Caco-2 (cell line): Measurements from ENCODE around the gene ACOXL. TPM values are rescaled to one million over a fixed set of nuclear protein-coding genes. Genes with fewer than 3 reads are reported as not detected.

Experiments used
- BruUV-seq: library from RNA; stranded (reverse); fragments of 400-500 nt; replicated peaks from 2 replicates; lab custom pipeline; 2021; lab: Mats Ljungman, UMichigan
- CTCF ChIA-PET: fragments of 300-600 bp; sonication (Branson Sonifier 250); formaldehyde crosslinking; loops from one replicate; lab custom pipeline; 2022; ENCODE audit warnings: antibody characterized with exemption; lab: Charles Lee
- POLR2A ChIA-PET: fragments of 300-600 bp; sonication (Branson Sonifier 250); formaldehyde crosslinking; loops from one replicate; lab custom pipeline; 2022; ENCODE audit warnings: antibody characterized with exemption; lab: Charles Lee
- DNase-seq, 2 experiments: peaks; one replicate each; pipeline versions ENCODE4 v3.0.0 to v3.0.0-alpha.2; 2020 to 2022
- H3K27me3 ChIP-seq: replicated peaks from 2 replicates; pipeline ENCODE4 v1.6.0; 2011; ENCODE audit warnings: low read length; ENCODE audit not compliant: control insufficient read depth, insufficient read depth
- H3K36me3 ChIP-seq: 2 replicates; pipeline ENCODE4 v1.5.1; 2011; ENCODE audit warnings: low read length; ENCODE audit not compliant: control insufficient read depth, insufficient read depth
- H3K4me1 ChIP-seq: fragments of 250-450 bp; sonication (Bioruptor Pico); 2 replicates; pipeline ENCODE4 v1.5.1; 2020; ENCODE audit warnings: mild to moderate bottlenecking
- H3K4me3 ChIP-seq: 2 replicates; pipeline ENCODE4 v1.5.1; 2011; ENCODE audit warnings: low read depth, mild to moderate bottlenecking, control low read depth, low read length
- H3K9me3 ChIP-seq: fragments of 250-450 bp; sonication (Bioruptor Pico); 2 replicates; pipeline ENCODE4 v1.5.1; 2020; ENCODE audit warnings: mild to moderate bottlenecking, moderate library complexity
- H3K27ac Mint-ChIP-seq: one replicate; pipeline ENCODE4 v1.8.0; 2022; ENCODE audit warnings: mixed read lengths; ENCODE audit not compliant: unreplicated experiment
- H3K27me3 Mint-ChIP-seq: one replicate; pipeline ENCODE4 v1.8.0; 2022; ENCODE audit warnings: mixed read lengths; ENCODE audit not compliant: insufficient read depth, unreplicated experiment
- H3K36me3 Mint-ChIP-seq: one replicate; pipeline ENCODE4 v1.8.0; 2022; ENCODE audit warnings: mild to moderate bottlenecking, mixed read lengths; ENCODE audit not compliant: insufficient read depth, unreplicated experiment
- H3K4me1 Mint-ChIP-seq: one replicate; pipeline ENCODE4 v1.8.0; 2022; ENCODE audit warnings: low read depth, mixed read lengths; ENCODE audit not compliant: unreplicated experiment
- H3K4me3 Mint-ChIP-seq: one replicate; pipeline ENCODE4 v1.8.0; 2022; ENCODE audit warnings: mild to moderate bottlenecking, moderate library complexity, mixed read lengths; ENCODE audit not compliant: unreplicated experiment
- H3K9me3 Mint-ChIP-seq: one replicate; pipeline ENCODE4 v1.8.0; 2022; ENCODE audit warnings: mixed read lengths; ENCODE audit not compliant: unreplicated experiment
- intact Hi-C: fragments of 100-400 bp; cut with micrococcal nuclease; formaldehyde crosslinking; loops from one replicate; pipeline ENCODE4 v1.10.0; 2022; ENCODE audit not compliant: unreplicated experiment
- total RNA-seq: library from RNA; stranded (reverse); gene quantifications from 2 replicates; pipeline ENCODE4 v1.2.3, GENCODE V29; 2022
- TF ChIP-seq, protein P1 (sequence below), 2 experiments: fragments of 200-600 bp in 1 of 2; IDR thresholded peaks; 1 replicate in 1 of 2; 2 replicates in 1 of 2; pipeline versions ENCODE4 v1.5.1 to v1.8.0; 2011 to 2022; ENCODE audit warnings: antibody characterized with exemption in 1 of 2, control low read depth in 1 of 2, inconsistent platforms in 1 of 2, low read depth in 1 of 2, low read length in 1 of 2, mild to moderate bottlenecking in 1 of 2, moderate library complexity in 1 of 2; ENCODE audit not compliant: insufficient read depth in 1 of 2, severe bottlenecking in 1 of 2, unreplicated experiment in 1 of 2

Gene ACOXL
- total RNA-seq, 1 experiment from 2014 or later: 2.6 TPM

DNA sequence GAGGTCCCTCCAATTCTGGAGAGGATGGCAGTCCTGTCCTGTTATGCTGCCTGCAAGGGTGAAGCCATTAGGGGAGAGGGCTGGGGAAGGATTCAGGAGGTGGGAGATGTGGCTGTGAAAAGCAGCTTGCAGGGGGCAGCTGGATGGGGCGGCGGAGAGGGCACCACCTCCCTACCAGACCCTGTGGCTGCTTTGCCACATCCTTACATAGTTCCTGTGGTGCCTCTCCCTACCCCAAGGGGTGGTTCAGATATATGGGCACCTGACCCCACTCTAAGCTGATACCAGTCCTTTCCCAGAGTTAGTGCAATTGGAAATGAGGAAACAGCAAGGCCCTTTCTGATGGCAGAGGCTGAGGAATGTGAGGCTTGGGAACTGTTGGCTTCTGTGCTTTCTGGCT lies 6.1 kb upstream of the ACOXL start:
- Histone ChIP-seq H3K4me1 (no peaks in the 10 kb centered on the region), H3K27me3 (no peaks in the 10 kb centered on the region; the same call in 1 of the 2 replicates), H3K36me3 (no peaks in the 10 kb centered on the region), H3K4me3 (no peak overlapping the region), H3K9me3 (no peaks in the 10 kb centered on the region)
- no peak for DNase-seq
- TF ChIP-seq, protein P1, sequence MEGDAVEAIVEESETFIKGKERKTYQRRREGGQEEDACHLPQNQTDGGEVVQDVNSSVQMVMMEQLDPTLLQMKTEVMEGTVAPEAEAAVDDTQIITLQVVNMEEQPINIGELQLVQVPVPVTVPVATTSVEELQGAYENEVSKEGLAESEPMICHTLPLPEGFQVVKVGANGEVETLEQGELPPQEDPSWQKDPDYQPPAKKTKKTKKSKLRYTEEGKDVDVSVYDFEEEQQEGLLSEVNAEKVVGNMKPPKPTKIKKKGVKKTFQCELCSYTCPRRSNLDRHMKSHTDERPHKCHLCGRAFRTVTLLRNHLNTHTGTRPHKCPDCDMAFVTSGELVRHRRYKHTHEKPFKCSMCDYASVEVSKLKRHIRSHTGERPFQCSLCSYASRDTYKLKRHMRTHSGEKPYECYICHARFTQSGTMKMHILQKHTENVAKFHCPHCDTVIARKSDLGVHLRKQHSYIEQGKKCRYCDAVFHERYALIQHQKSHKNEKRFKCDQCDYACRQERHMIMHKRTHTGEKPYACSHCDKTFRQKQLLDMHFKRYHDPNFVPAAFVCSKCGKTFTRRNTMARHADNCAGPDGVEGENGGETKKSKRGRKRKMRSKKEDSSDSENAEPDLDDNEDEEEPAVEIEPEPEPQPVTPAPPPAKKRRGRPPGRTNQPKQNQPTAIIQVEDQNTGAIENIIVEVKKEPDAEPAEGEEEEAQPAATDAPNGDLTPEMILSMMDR (IDR thresholded peaks at IDR 0.05; ENCODE audit: insufficient read depth in 1 of 2, low read depth in 1 of 2, low read length in 1 of 2, severe bottlenecking in 1 of 2, unreplicated experiment in 1 of 2): no peak
- no peaks in the 10 kb centered on the region for H3K36me3 Mint-ChIP-seq
- H3K4me3 Mint-ChIP-seq: no peak overlapping the region
- H3K9me3 Mint-ChIP-seq: no peaks in the 10 kb centered on the region
- intact Hi-C loops: no loop called here
- H3K27ac Mint-ChIP-seq: no peak overlapping the region
- ChIA-PET POLR2A (no interaction called here), CTCF (no interaction called here)
- peaks cover 3% of the 10 kb centered on the region for H3K27me3 Mint-ChIP-seq
- H3K4me1 Mint-ChIP-seq: no peaks in the 10 kb centered on the region
- no TSS peak for BruUV-seq

DNA sequence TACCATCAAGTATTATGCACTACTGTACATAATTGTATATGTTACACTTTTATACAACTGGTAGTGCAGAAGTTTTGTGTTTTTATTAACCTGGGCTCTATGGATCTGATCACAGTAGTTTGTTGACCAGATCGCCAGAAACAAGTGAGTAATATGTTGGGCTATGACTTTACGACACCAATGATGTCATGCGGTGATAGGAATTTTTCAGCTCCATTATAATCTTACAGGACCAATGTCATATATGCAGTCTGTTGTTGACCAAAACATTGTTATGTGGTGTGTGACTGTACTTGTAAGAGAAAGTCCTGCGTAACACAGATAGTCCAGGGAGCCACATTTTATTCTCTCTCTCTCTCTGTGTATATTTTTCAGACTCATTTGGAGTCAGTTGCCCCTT lies 4.5 kb upstream of the ACOXL start:
- Histone ChIP-seq H3K36me3 (no peaks in the 10 kb centered on the region), H3K4me3 (no peak overlapping the region), H3K27me3 (no peaks in the 10 kb centered on the region; the same call in 1 of the 2 replicates), H3K4me1 (peaks cover 5% of the 10 kb centered on the region), H3K9me3 (no peaks in the 10 kb centered on the region)
- no peaks in the 10 kb centered on the region for H3K9me3 Mint-ChIP-seq
- no peak overlapping the region for H3K27ac Mint-ChIP-seq
- DNase-seq: no peak
- no peak overlapping the region for H3K4me3 Mint-ChIP-seq
- intact Hi-C loops: no loop called here
- no peaks in the 10 kb centered on the region for H3K4me1 Mint-ChIP-seq
- TF ChIP-seq, protein P1 (IDR thresholded peaks at IDR 0.05; ENCODE audit: insufficient read depth in 1 of 2, low read depth in 1 of 2, low read length in 1 of 2, severe bottlenecking in 1 of 2, unreplicated experiment in 1 of 2): no peak
- peaks cover 3% of the 10 kb centered on the region for H3K27me3 Mint-ChIP-seq
- CTCF ChIA-PET: no interaction called here
- BruUV-seq: no TSS peak
- no peaks in the 10 kb centered on the region for H3K36me3 Mint-ChIP-seq
- POLR2A ChIA-PET: interaction anchor here (0.9 kb wide), 1 partner anchor 50 kb away, joined by 3 read pairs; no protein-coding TSS in a partner anchor

DNA sequence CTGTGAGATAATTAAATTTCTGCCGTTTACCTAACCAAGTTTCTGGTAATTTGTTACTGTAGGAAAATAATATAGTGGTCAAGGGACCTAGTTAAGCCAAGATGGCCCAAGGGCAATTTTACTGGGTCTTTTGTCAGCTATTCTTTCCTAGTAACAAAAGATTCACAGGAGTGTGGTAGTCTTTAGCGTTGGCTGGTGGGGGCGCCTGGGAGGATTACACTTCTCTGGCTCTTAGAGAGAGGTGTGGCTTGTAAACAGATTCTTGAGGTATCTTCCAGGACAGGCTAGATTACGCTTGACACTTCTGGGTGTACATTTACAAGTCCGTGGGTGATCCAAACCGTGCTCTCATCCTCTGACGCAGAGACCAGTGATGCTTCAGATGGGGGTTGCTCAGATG lies 3.3 kb upstream of the ACOXL start:
- H3K36me3 Mint-ChIP-seq: no peaks in the 10 kb centered on the region
- no peaks in the 10 kb centered on the region for H3K9me3 ChIP-seq
- CTCF ChIA-PET: no interaction called here
- H3K27ac Mint-ChIP-seq: no peak overlapping the region
- no peak for DNase-seq
- H3K4me1 Mint-ChIP-seq: no peaks in the 10 kb centered on the region
- peaks cover 3% of the 10 kb centered on the region for H3K27me3 Mint-ChIP-seq
- TF ChIP-seq, protein P1 (IDR thresholded peaks at IDR 0.05; ENCODE audit: insufficient read depth in 1 of 2, low read depth in 1 of 2, low read length in 1 of 2, severe bottlenecking in 1 of 2, unreplicated experiment in 1 of 2): no peak
- POLR2A ChIA-PET: no interaction called here
- no TSS peak for BruUV-seq
- no peak overlapping the region for H3K4me3 ChIP-seq
- no peak overlapping the region for H3K4me3 Mint-ChIP-seq
- no peaks in the 10 kb centered on the region; the same call in 1 of the 2 replicates for H3K27me3 ChIP-seq
- H3K4me1 ChIP-seq: peaks cover 12% of the 10 kb centered on the region
- H3K36me3 ChIP-seq: no peaks in the 10 kb centered on the region
- no peaks in the 10 kb centered on the region for H3K9me3 Mint-ChIP-seq
- intact Hi-C loops: no loop called here
